HG03460 (cell line): Measurements from ENCODE around the gene PFN3.
"Not testable (repeated sequence)": the region's sequence is repeated elsewhere in the genome, so short reads cannot be mapped to it uniquely, and the experiment has no call there.

ENCODE experiments used
- ATAC-seq: cut with Tn5 transposase; IDR thresholded peaks from one replicate; pipeline ENCODE4 v1.9.1; 2021; ENCODE audit not compliant: unreplicated experiment

Gene PFN3

GRCh38 chr5:177425801-177426565 is 25.5 kb upstream of the PFN3 start:
- ATAC-seq, result peak; percentile 77

GRCh38 chr5:177425196-177425800 is 24.8 kb upstream of the PFN3 start:
- ATAC-seq, result no peak

- no peak for ATAC-seq
Observed at GRCh38 chr5:177423671-177424070, 23.2 kb upstream of the PFN3 start.

GRCh38 chr5:177421062-177421798 is 20.8 kb upstream of the PFN3 start:
- ATAC-seq, result no peak

GRCh38 chr5:177420472-177420871 is 20.0 kb upstream of the PFN3 start:
- ATAC-seq, result not testable (repeated sequence)

GRCh38 chr5:177419046-177419445 is 18.6 kb upstream of the PFN3 start:
- no peak for ATAC-seq

GRCh38 chr5:177417081-177417480 is 16.6 kb upstream of the PFN3 start:
- not testable (repeated sequence) for ATAC-seq

- no peak for ATAC-seq
Observed at GRCh38 chr5:177414481-177414880, 14.0 kb upstream of the PFN3 start.

- ATAC-seq, result peak; percentile 62
Observed at GRCh38 chr5:177412603-177413233, 12.3 kb upstream of the PFN3 start.

GRCh38 chr5:177410575-177410974 is 10.1 kb upstream of the PFN3 start:
- ATAC-seq, result no peak

GRCh38 chr5:177409043-177409801 is 8.8 kb upstream of the PFN3 start, which contains the start of gene F12:
TSS of gene F12 (minus strand) at chr5:177409564. CDS start at chr5:177409527, 37 bp downstream.
- no peak for ATAC-seq

GRCh38 chr5:177405805-177406204 is 5.3 kb upstream of the PFN3 start:
- ATAC-seq, result no peak

GRCh38 chr5:177405312-177405711 is 4.9 kb upstream of the PFN3 start:
- no peak for ATAC-seq

GRCh38 chr5:177404641-177405179 is 4.2 kb upstream of the PFN3 start:
- no peak for ATAC-seq

- peak; percentile 72 for ATAC-seq
Observed at GRCh38 chr5:177403792-177404640, 3.6 kb upstream of the PFN3 start.

GRCh38 chr5:177403102-177403791 is 2.8 kb upstream of the PFN3 start:
- peak; percentile 24 for ATAC-seq

- ATAC-seq, result no peak
Observed at GRCh38 chr5:177402271-177403043, 2.0 kb upstream of the PFN3 start.

- no peak for ATAC-seq
Observed at GRCh38 chr5:177397875-177398390, 2.5 kb downstream of the PFN3 start.
